Forelimb muscle (tissue), 1 donor: ENCODE measurements around the gene DCC. TPM values are rescaled to one million over a fixed set of nuclear protein-coding genes. Genes with fewer than 3 reads are reported as not detected.

Source experiments
- DNase-seq: peaks from one replicate; pipeline ENCODE4 v3.0.0-alpha.2; 2013; ENCODE audit warnings: low read depth
- polyA plus RNA-seq: library from polyadenylated mRNA; unstranded; fragments of 120-200 nt; gene quantifications from one replicate; pipeline ENCODE4 v1.2.1, GENCODE V29; 2013; ENCODE audit not compliant: insufficient read length

DCC gene
- polyA plus RNA-seq, 1 donor: 0.09 TPM

DNA sequence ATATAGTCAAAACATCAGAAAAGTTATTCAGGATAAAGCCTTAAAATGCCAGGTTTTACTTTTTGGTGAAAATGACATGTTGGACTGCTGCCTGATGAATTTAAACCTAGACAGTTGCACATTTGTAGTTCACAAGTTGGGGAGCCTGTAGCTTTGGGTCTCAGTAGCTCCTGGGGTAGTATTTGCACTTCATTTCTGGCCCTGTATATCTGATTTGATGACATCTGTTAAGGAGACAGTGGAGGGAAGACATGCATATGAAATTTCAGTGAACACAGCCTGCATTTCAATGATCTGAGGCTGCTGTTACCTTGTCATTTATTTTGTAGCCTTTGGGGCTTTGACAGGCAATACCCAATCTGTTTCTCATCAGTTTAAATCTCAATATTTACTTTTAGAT, 156.4 kb downstream of the DCC start:
- no peak for DNase-seq

DNA sequence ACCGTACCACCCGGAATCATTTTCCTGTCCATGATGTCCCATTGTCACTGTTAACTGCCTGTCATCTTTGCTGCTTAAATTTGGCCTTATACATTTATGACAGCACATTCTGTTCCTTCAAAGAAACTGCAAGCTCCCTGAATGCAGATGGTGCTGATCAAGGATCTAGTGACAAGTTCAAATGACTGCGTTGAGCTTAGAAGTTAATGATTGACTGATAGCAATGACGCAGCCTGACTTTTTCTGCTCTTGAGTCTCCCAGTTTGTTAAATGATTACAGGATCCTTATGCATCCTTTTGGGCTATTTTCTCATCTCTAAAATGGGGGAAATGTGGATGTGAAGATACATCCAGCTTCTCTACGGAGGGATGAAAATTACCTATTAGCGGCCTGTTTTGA, 159.0 kb downstream of the DCC start:
- no peak for DNase-seq

- DNase-seq: no peak
These were observed 159.6 kb downstream of the DCC start for GRCh38 chr18:52499644-52500043.

GRCh38 chr18:52504589-52504988, 164.6 kb downstream of the DCC start:
- no peak for DNase-seq

DNA sequence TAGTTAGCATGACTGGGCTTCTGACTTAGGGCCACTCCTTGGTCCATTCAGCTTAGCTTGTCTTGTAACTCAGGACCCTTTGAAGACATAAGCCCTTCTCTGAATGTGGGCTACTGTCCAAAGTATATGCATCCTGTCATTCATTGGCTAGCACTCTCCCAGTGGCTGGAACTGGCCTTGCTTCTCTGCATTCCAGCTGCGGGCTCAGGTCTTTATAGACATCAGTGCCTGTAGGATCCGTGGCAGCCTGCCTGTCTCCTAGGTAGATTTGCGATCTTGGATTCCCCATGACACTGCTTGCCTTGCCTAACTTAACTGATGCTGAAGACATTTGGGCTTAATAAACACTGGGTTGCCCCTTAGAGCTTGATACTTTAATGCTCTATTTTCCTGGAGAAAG, 170.1 kb downstream of the DCC start:
- no peak for DNase-seq

DNA sequence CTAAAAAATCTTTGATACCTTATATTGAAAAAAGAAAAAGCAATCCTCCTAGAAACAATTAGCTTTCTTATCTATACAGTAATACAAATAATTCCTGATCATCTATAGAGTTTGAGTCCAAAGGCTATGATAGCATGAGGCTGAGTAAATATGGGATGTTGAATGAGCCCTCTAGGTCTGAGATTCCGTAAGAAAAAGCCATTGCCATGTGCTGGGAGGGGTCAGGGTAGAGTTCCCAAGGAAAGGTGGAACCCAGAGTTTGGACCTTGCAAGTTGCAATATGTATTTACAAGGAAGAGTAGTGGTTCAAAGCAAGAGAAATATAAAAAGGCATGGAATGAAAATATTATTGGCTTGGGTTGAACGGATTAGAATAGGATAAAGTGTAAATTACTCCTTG, 178.1 kb downstream of the DCC start:
- no peak for DNase-seq

DNA sequence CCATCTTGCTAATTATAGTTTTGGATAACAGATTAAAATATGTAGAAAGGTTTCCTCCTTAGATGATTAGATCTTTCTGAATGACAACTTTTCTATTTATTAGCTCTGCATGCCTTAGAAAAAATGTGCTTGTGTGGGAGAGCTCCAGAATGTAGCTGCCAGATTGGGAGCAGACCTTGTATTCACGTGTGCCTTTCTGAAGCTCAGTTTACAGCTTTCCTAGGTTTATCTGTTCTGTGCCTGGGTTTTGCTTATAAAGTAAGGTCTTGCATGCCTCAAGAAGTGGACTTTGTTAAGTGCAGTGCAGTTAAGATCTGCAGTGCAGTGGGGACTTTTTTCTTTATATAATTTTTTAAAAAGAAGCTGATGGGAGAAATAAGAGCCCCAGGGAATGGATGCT, 179.0 kb downstream of the DCC start:
- DNase-seq: no peak

GRCh38 chr18:52523566-52523965, 183.6 kb downstream of the DCC start:
- no peak for DNase-seq

GRCh38 chr18:52531836-52532235, 191.8 kb downstream of the DCC start:
- no peak for DNase-seq

DNA sequence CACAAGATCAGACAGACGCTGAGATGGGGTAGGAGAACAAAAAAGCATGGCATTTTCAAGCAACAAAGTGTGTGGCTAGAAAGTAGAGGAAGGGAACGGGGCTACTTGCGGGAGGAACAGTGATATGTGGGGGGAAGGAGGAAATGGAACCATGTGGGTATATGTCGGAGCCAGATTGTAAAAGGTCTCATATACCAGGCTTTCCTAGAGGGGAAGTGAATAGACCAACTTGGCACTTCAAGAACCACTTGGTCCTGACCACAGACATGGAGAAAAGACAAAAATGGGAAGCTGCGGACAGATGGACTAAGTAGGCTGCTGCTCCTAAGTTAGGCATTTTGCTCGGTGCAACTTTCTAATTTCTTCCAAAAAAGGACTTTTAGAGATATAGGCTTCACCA, 196.0 kb downstream of the DCC start:
- DNase-seq: no peak

- no peak for DNase-seq
These were observed 197.3 kb downstream of the DCC start for GRCh38 chr18:52537261-52537660.

- DNase-seq: no peak
These were observed 201.1 kb downstream of the DCC start for GRCh38 chr18:52541056-52541455.

GRCh38 chr18:52544086-52544485, 204.1 kb downstream of the DCC start:
- DNase-seq: no peak

DNA sequence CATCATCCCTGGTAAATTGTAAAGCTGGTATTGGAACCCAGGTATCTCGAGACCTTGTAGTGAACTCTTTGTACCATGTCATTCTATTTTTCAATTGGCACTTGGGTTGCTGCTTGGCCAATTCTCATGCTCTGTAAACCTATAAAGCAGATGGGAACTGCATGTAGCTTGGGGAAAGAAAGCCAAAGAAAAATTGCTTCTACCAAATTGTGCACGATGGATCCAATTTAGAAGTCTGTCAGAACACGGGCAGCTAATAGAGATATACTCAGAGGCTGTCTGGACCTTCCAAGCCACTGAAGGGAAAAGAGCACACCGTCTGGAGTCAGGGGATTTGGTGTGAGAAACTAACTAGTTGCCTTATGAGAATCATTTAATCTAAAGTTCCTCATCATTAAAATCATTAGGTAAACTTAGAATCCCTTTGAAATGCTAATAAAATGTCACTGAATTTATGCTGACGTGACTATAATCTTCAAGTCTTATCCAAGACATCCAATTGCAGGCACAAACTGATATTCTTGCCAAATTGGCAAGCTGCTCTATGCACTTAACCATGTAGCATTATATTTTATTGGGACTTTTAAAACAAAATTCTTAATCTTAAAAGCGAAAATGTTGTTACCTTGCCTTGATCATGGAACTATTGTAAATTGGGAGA, 206.8 kb downstream of the DCC start:
- no peak for DNase-seq

GRCh38 chr18:52553441-52553840, 213.4 kb downstream of the DCC start:
- no peak for DNase-seq

DNA sequence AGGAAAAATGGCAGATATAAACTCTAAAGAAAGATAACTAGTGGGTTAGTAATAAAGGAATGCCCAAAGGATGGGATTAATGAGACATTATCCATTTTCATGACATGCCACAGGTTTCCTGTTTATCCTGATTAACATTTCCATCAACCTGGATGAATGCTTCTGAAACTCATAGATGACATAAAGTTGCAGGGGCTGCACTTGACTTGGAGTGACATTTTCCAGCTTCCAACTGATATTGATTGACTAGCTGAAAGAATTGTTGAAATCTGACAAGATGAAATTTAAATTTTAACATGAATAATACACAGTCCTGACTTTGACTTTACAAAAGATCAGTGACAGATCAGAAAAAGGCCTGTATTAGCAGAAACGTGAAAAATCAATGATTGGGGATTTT, 214.2 kb downstream of the DCC start:
- DNase-seq: no peak

DNA sequence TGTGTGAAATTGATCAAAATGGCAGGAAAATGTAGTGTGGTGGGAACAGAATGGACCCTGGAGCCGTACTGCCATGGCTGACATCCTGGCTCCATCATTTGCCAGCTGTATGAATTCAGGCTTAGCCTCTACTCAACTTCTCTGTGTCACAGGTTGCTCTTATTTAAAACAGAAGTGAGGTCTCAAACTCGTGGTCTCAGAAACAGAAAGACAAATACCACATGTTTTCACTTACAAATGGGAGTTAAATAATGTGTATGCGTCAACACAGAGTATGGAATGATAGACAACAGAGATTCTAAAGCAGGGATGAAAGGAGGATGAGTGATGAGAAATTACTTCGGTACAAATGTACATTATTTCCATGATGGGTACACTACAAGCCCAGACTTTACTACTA, 227.4 kb downstream of the DCC start:
- no peak for DNase-seq

DNA sequence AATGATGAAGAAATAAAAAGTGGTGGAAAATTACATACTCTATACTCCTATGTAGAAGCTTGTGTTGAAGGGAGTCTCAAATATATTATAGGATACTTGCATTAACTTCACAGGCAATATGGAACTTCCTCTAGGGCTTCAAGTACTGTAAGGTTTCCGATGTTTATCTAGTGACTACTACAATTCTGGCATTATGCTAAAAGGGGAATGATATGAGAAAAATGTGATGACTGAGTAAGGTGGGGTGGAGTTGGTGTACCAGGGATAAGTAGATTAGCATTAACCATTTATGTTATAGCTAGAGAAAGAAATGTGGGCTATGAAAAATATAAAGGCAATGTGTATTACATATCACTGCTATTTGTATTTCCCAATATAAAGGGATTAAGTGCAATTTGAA, 229.5 kb downstream of the DCC start:
- no peak for DNase-seq

DNA sequence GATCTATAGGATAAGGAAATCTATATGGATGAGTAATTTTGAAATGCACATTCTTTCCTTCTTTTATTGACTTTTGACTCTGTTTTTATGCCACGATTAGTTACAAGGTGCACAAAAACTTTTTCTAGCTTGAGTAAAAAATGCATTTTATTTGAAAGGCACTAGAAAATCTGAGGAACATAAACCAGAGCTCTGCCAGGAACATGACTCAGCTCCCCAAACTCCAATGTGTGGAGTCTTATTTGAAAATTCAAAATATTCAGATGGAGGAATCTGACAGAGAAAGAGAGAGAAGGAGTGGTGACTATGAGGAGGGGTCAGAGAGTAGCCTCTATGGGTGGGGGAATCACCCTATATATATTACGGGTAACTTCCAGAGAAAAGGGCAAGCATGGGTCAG, 231.0 kb downstream of the DCC start:
- no peak for DNase-seq

- no peak for DNase-seq
These were observed 232.3 kb downstream of the DCC start for GRCh38 chr18:52572036-52573000.

DNA sequence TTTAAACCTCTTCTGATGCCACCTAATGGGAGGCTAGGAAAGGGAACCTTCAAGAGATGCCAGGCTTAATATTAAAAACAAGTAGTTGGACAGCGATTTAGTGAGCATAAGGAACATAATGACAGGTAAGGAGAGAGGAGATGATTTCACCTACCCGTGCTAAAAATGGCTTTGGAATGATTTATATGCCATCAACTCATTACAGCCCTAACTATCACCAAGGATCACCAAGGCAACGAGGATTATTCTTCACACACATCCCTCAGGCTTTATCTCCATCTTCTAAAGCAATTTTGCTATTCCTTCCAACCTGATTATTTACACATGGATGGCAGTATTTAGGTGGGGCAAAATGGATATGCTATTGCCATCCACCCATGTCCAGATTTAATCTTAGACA, 237.8 kb downstream of the DCC start:
- no peak for DNase-seq

DNA sequence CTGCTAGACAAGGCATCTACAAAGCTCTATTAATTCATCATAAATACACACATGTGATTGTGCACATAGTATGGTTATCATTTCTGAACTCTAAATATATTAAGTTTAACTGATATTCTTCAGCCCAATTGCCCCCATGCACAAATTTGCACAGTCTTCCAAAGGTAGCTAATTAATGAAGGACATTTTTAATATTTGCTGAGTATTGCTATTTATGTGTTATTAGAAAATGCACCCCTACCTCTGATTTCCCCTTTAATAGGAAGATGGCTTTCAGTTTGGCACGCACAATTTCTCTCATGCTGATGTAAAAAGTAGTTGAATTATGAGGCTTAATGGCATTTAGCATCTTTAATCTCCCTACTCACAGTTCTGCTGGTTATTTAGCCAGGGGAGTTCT, 242.1 kb downstream of the DCC start:
- no peak for DNase-seq

DNA sequence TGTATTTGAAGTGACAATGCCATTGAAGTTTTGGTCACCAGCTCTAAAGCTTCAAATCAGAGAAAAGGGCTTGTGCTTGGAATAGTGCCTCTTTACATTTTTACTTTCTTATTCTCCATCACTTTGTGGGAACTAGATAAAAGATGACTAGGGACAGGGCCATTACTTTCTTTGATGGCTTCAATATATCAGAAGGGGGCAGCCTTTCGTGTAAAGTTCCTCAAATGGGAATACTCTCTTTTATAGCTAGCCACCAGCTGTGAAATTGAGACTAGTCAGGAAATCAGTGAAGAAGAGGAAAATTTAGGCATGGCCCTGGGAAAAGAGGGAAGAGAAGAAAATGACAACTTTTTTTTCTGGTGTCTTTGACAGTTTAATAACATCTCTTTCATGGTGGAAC, 242.5 kb downstream of the DCC start:
- no peak for DNase-seq
